T-helper 1 cell treated with Interleukin-12 subunit alpha and Interleukin-12 subunit beta and Interleukin-4 antibody, amounts not matched to agents 30 ng/mL and 1 ng/mL, for 36 hours (primary cell): ENCODE measurements around the gene CREG1. TPM values are rescaled to one million over a fixed set of nuclear protein-coding genes. Genes with fewer than 3 reads are reported as not detected.
"Not testable (repeated sequence)": the region's sequence is repeated elsewhere in the genome, so short reads cannot be mapped to it uniquely, and the experiment has no call there.

Experiments
- intact Hi-C: fragments of 100-400 bp; cut with micrococcal nuclease; formaldehyde crosslinking; loops from one replicate; pipeline ENCODE4 v1.15.1; 2024
- total RNA-seq: library from RNA; stranded (reverse); gene quantifications from 2 replicates; pipeline ENCODE4 v1.2.3, GENCODE V29; 2022

The CREG1 gene
- 12.8 and 13.7 TPM in 2 replicates for total RNA-seq

DNA sequence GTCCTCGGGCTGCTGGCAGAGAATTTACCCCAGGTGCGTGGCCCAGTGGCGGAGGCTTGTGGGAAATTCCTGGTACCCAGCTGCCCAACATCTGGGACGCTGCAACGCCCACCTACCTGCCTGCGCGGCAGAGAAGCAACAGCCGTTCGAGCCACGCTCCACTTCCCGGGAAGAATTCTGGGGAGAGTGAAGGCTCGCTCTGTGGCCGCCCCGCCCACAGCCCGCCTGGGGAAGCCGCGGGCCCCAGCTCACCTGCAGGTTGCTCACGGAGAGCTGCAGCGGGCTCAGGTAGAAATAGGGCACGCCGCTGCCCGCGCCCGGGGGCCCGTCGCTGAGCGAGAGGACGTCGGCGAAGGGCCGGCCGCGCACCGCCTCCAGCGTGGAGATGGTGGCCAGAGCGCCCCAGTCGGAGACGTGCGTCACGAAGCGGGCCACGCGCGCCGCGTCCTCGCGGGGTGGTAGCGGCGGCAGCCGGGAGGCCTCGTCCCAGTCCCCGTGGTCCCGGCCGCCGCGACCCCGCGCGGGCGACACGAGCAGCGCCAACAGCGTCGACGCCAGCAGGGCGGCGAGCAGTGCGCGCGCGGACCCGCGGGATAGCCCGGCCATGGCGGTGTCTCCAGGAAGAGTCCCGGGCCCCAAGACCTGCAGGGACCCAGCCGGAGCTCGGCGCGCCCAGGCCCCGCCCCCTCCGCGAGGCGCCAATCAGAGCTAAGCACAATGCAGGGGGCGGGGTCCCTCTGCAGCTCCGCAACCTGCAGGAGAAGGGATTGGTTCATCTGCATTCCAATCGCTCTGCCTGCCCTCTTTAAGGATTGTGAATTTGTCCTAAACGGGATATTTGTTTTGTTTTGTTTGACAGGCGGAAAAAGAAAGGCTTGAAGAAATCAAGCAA is at the start of gene CREG1:
TSS of gene CREG1 (minus strand) at position 627 of the 892 bp plus-strand sequence.
- intact Hi-C loops, result loop anchor here (1.0 to 2.0 kb wide), 7 partner anchors 13 to 677 kb away; partner anchors contain the start of genes CD247 and TADA1

DNA sequence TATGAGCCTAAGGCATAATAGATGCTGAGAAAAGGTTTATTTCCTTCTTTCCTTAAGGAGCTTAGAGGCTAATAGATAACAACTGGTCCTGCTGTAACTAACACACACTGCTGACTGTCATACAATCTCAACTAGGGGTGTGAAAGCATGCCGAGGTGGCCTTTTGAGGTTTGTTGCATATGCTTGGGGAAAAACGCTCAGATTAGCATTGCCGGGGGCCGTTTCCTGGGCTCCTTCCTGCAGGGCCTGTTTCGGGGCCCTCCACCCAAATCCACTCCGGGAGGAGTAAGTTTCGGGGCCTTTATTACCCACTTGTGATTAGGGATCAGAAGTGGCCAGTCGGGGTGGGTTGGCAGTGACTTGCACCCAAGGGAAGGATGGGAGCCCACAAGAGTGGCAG is 49.3 kb upstream of the CREG1 start:
- intact Hi-C loops, result loop anchor here (5.0 kb wide), 2 partner anchors 54 to 69 kb away; no protein-coding TSS in a partner anchor

GRCh38 chr1:167601442-167602383 is 48.2 kb upstream of the CREG1 start:
- intact Hi-C loops, result loop anchor here (2.0 to 5.0 kb wide), 3 partner anchors 56 to 577 kb away; partner anchors contain the start of gene TIPRL

- intact Hi-C loops, result loop anchor here (1.0 to 5.0 kb wide), 12 partner anchors 17 to 579 kb away; partner anchors contain the start of genes POU2F1 and TIPRL
Observed at GRCh38 chr1:167599957-167600581, 46.5 kb upstream of the CREG1 start.

GRCh38 chr1:167594822-167595221 is 41.3 kb upstream of the CREG1 start:
- intact Hi-C loops, result no loop called here

DNA sequence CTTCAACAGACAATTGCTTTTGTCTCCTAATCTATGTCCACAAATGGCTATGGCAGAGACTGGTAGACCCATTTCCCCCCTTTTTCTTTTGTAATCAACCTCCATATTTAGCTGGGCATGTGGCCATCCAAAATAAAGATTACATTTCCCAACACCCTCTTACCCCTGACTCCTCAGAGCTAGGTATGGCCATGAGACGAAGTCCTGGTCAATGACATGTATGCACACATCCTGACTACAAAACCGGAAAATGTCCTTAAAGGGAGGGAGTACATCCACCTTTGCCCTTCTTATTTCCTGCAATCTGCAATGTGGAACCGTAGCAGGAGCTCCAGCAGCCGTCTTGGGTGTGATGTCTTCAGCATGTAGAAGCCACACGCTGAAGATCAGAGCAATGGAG is 40.3 kb upstream of the CREG1 start:
- intact Hi-C loops, result no loop called here

DNA sequence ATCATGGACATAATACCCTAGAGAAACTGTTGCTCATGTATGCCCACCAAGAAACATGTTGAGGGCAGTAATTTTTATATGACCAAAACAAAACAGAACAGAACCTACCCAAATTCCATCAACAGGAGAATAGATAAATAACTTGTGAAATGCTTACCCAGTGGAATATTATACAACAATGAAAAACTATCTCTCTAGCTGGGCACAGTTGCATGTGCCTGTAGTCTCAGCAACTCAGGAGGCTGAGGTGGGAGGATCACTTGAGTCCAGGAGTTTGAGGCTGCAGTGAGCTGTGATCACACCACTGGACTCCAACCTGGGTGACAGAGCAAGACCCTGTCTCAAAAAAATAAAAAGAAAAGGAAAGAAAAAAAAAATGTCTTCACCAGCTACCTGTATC is 38.9 kb upstream of the CREG1 start:
- intact Hi-C loops, result no loop called here

- intact Hi-C loops, result no loop called here
Observed at GRCh38 chr1:167588361-167588760, 34.8 kb upstream of the CREG1 start.

DNA sequence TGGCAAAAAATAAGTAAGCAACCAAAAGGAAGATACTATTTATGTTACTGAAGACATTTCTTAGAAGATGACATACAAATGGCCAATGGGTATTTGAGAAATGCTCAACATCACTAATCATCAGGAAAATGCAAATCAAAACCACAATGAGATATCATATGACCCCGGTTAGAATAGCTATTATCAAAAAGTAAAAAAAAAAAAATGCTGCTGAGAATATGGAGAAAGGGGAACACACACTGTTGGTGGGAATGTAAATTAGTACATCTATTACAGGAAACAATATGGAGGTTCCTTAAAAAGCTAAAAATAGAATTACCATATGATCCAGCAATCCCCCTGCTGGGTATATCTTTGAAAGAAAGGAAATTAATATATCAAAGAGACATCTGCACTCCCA is 34.3 kb upstream of the CREG1 start:
- intact Hi-C loops, result no loop called here

GRCh38 chr1:167587342-167587741 is 33.8 kb upstream of the CREG1 start:
- intact Hi-C loops, result no loop called here

DNA sequence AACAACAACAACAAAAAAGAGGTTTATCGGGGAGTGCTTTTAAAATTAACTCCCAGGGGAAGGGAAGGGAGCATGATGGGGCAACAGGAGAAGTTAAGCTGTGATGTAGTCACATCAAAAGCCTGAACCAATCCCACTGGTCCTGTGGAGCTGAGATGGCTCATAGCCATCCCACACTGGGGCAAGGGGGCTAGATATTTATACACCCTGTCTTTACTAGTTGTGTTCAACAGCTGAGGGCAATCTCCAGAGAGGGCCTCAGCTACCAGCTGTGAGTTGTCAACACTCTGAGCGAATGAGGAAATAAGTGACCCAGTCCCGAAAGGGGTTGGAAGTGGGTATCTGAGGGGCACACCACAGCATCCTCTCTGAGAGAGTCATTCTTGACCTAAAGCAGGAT is 31.0 kb upstream of the CREG1 start:
- intact Hi-C loops, result no loop called here

GRCh38 chr1:167582722-167583121 is 29.2 kb upstream of the CREG1 start:
- intact Hi-C loops, result no loop called here

DNA sequence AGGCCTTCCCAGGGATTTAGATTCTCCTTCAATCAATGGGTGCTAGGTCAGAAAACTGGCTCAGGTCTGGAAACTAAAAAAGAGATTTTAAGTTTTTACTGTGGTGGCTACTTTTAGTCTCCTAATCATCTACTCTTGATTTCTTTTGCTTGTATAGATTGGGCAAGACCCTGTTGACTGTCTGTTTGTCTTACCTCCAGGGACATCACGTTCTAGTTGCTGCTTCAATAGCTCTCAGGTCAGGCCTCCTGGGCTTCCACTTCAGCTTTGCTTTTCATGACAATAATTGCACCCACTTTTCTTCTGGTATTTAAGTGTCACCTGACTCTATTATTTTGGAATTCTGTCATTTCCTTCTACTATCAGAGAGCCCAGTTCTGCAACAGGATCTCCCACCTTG is 28.5 kb upstream of the CREG1 start:
- intact Hi-C loops, result no loop called here

- intact Hi-C loops, result no loop called here
Observed at GRCh38 chr1:167579986-167580385, 26.4 kb upstream of the CREG1 start.

DNA sequence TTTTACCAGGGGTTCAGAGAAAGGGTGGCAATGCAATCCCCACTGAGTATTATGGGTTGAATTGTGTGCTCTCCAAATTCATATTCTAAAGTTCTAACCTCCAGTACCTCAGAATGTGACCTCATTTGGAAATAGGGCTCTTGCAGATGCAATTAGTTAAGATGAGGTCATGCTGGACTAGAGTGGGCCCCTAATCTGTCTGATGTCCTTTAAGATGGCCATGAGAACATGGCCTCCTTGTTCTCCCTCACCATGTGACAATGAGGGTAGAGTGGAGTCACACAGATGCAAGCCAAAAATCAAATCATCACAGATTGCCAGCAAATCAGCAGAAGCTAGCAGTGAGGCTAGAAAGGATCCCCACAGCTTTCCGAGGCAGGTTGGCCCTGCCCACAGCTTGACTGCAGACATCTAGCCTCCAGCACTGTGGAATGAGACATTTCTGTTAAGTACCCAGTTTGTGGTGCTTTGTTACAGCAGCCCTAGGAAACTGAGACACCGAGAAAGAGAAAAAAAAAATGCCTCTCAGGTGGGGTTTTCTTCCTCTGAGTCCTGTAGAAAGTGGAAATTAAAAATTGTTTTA is 25.5 kb upstream of the CREG1 start:
- intact Hi-C loops, result no loop called here

- intact Hi-C loops, result no loop called here
Observed at GRCh38 chr1:167575649-167576048, 22.1 kb upstream of the CREG1 start.

DNA sequence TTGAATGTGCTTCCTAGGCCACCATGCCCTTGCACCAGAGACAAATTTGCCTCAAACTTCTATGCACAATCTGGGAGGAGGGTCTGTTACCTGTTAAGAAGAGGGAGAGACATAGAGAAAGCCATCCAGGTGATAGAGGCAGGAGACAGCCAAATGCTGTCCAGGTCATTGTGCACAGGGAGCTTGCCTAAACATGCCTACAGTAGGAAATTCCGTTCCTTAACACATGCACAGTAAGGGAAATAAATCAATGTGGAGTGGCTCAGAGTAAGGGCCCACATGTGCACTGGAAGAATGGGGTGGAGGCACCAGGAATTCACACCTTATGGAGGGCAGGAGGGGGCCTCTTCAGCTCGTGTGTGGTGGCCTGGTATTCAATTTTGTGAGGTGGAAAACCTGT is 19.5 kb upstream of the CREG1 start:
- intact Hi-C loops, result no loop called here

GRCh38 chr1:167570712-167571111 is 17.1 kb upstream of the CREG1 start:
- intact Hi-C loops, result not testable (repeated sequence)

DNA sequence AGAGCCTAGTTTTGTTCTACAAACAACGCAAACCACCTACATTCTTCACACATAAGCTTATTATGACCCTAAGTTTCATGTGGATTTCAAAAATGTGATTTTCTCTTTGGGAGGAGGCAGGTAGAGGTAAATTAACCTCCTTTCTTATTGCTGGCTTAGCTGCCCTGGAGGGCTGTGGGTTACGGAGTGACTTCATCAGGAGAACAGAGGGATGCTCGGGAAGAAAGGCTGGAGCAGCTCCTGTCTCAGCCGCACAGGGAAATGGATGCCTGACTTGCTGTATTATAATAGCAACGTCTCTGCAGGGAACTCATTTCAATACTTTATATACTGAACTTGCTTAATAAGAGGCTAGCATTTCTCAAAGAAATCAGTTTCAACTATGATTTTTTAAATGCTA is 14.1 kb upstream of the CREG1 start:
- intact Hi-C loops, result no loop called here

DNA sequence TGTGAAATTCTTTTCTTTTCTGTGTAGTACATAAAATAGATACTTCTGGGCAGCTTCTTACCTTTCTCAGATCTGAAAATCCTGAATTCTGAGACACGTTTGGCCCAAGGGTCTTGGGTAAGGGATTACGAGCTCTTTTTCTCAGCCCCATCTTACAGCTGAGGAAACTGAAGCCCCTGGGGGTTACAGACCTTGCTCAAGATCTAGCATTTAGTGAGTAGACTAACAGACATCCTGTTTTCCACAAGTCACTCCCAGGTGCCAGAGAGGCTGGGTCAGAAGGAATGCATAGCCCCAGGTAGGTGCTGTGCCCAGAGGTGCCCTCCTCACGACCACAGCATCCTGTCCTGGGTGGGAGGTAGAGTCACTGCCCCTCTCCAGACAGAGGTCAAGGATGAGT is 13.2 kb upstream of the CREG1 start:
- intact Hi-C loops, result no loop called here

DNA sequence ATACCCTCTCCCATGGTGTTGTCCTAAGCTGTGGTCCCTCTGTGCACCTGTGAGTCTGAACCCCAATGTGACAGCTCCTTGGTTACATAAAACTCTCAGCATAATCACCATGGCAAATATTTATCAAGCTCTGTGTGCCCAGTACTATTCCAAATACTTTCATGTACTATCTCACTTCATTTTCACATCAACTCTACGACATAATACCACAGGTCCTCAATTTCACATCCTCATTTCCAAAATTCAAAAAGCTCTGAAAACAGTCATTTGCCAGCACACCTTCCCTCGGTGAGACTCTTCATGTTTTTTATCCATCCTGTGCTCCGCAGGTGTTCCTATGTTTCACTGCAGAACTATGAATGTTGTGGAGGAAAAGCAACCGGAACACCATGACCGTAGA is 12.4 kb upstream of the CREG1 start:
- intact Hi-C loops, result no loop called here
